Measurements from ENCODE around the gene ATRN.

ATRN gene

GRCh38 chr20:3541887-3542721 lies 71.3 kb downstream of the ATRN start (continued):
- TF ChIP-seq GFI1B (tag by site-specific recombination; IDR thresholded peaks at IDR 0.05), result no peak
- no peak for TF ChIP-seq YY2 (tag by site-specific recombination; IDR thresholded peaks at IDR 0.05)
- no peak for TF ChIP-seq ZBTB17 (tag by site-specific recombination; IDR thresholded peaks at IDR 0.05)
- no peak for TF ChIP-seq ZNF169 (tag by site-specific recombination; IDR thresholded peaks at IDR 0.05)
- TF ChIP-seq, protein P1, sequence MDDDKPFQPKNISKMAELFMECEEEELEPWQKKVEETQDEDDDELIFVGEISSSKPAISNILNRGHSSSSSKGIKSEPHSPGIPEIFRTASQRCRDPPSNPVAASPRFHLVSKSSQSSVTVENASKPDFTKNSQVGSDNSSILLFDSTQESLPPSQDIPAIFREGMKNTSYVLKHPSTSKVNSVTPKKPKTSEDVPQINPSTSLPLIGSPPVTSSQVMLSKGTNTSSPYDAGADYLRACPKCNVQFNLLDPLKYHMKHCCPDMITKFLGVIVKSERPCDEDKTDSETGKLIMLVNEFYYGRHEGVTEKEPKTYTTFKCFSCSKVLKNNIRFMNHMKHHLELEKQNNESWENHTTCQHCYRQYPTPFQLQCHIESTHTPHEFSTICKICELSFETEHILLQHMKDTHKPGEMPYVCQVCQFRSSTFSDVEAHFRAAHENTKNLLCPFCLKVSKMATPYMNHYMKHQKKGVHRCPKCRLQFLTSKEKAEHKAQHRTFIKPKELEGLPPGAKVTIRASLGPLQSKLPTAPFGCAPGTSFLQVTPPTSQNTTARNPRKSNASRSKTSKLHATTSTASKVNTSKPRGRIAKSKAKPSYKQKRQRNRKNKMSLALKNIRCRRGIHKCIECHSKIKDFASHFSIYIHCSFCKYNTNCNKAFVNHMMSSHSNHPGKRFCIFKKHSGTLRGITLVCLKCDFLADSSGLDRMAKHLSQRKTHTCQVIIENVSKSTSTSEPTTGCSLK (tag by site-specific recombination; IDR thresholded peaks at IDR 0.05), result no peak
- TF ChIP-seq ZNF221 (tag by site-specific recombination; IDR thresholded peaks at IDR 0.05; ENCODE audit: borderline replicate concordance), result no peak
- TF ChIP-seq ZNF354C (tag by site-specific recombination; IDR thresholded peaks at IDR 0.05; ENCODE audit: borderline replicate concordance, low read depth), result no peak
- no peak for TF ChIP-seq SP3 (tag by site-specific recombination; IDR thresholded peaks at IDR 0.05)
- no peak for TF ChIP-seq ZNF391 (tag by site-specific recombination; IDR thresholded peaks at IDR 0.05; ENCODE audit: borderline replicate concordance, low read depth)

DNA sequence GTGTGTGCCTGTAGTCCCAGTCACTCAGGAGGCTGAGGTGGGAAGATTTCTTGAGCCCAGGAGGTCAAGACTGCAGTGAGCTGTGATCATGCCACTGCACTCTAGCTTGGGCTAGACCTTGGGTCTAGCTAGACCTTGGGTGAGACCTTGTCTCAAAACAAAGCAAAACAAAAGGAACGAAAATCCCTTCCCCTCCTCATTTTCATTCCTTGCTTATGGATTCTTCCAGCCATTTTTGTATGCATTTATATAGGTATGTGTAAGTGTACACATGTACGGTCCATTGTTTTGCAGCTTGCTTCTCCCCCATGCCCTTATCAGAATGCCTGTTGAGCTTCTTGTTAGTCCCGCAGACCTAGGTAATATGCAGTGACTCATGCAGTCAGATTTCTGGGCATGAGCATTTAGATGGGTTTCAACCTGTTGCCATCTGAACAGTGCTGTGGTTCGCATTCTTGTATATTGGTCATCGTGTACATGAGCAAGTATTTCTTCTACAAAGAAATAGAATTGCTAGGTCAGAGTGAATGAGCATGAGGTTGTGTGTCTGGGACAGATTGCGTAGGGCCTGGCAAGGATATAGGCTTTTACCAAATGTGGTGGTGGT lies 73.2 kb downstream of the ATRN start:
- Histone ChIP-seq H3K36me3 (ENCODE audit: control insufficient read depth in 2 of 2, insufficient read depth in 1 of 2, low read length in 2 of 2) (peaks cover 4 to 6% of the 10 kb centered on the region in 2 experiments; a peak in 2 of 3 replicates), H3K4me3 (ENCODE audit: low read depth, low read length) (no peak overlapping the region), H3K9me3 (ENCODE audit: control insufficient read depth, insufficient read depth, low read depth, low read length) (no peaks in the 10 kb centered on the region), H3K4me1 (ENCODE audit: control insufficient read depth, insufficient read depth, low read length) (no peaks in the 10 kb centered on the region), H3K27ac (ENCODE audit: extremely low read depth, low read depth, low read length) (no peak overlapping the region)
- CTCF ChIA-PET, result interaction anchor here (0.6 kb wide), 1 partner anchor 60 kb away, joined by 4 read pairs; no protein-coding TSS in a partner anchor
- TF ChIP-seq SCRT1 (tag by site-specific recombination; IDR thresholded peaks at IDR 0.05; ENCODE audit: borderline replicate concordance), result 0 out of 2 replicates have a peak, but pooled peaks have one; percentile 43
- no peak for TF ChIP-seq ZNF341 (tag by site-specific recombination; IDR thresholded peaks at IDR 0.05; ENCODE audit: low read depth)
- TF ChIP-seq PRDM1 (tag by site-specific recombination; IDR thresholded peaks at IDR 0.05), result no peak
- no peak for TF ChIP-seq GLIS2 (tag by site-specific recombination; IDR thresholded peaks at IDR 0.05)
- TF ChIP-seq SCRT2 (tag by site-specific recombination; IDR thresholded peaks at IDR 0.05), result peak; percentile 81
- no peak for TF ChIP-seq YY2 (tag by site-specific recombination; IDR thresholded peaks at IDR 0.05)
- POLR2A ChIA-PET, result no interaction called here

DNA sequence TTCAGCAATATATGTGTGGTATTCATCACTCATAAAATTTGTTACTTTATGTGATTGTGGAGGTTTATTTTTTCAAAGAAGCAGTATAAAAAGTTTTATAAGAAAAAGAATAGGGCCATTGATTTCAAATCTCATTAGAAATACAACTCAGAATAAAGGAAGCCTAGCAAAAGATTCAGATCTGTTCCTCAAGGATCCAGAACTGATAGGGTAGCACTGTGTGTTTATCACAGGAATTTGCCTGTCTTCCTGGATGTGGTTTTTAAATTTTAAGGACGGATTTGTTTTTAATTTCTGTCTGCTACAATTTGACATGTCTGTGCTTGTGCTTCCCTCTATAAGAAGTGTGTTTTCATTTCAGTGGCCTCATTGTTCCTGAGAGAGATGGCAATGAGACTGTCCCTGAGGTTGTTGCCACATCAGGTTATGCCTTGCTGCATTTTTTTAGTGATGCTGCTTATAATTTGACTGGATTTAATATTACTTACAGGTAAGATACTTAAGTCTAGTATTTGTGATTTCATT lies 74.6 kb downstream of the ATRN start:
- ChIA-PET CTCF (no interaction called here), POLR2A (no interaction called here)
- Histone ChIP-seq H3K4me3 (ENCODE audit: low read depth, low read length) (no peak overlapping the region), H3K36me3 (ENCODE audit: control insufficient read depth in 2 of 2, insufficient read depth in 1 of 2, low read length in 2 of 2) (peaks cover 4 to 6% of the 10 kb centered on the region in 2 experiments; a peak in 2 of 3 replicates), H3K27ac (ENCODE audit: extremely low read depth, low read depth, low read length) (no peak overlapping the region), H3K4me1 (ENCODE audit: control insufficient read depth, insufficient read depth, low read length) (no peaks in the 10 kb centered on the region), H3K9me3 (ENCODE audit: control insufficient read depth, insufficient read depth, low read depth, low read length) (no peaks in the 10 kb centered on the region)
- no peak for TF ChIP-seq PRDM10 (tag by site-specific recombination; IDR thresholded peaks at IDR 0.05)
- TF ChIP-seq PRDM1 (tag by site-specific recombination; IDR thresholded peaks at IDR 0.05), result no peak
- no peak for TF ChIP-seq ZNF274 (IDR thresholded peaks at IDR 0.05; ENCODE audit: low read length)
- no peak for TF ChIP-seq ZNF274 (tag by site-specific recombination; IDR thresholded peaks at IDR 0.05; ENCODE audit: borderline replicate concordance)
- TF ChIP-seq GLIS1 (tag by site-specific recombination; IDR thresholded peaks at IDR 0.05), result no peak
- TF ChIP-seq ZNF155 (tag by site-specific recombination; IDR thresholded peaks at IDR 0.05), result no peak
- TF ChIP-seq, protein P2, sequence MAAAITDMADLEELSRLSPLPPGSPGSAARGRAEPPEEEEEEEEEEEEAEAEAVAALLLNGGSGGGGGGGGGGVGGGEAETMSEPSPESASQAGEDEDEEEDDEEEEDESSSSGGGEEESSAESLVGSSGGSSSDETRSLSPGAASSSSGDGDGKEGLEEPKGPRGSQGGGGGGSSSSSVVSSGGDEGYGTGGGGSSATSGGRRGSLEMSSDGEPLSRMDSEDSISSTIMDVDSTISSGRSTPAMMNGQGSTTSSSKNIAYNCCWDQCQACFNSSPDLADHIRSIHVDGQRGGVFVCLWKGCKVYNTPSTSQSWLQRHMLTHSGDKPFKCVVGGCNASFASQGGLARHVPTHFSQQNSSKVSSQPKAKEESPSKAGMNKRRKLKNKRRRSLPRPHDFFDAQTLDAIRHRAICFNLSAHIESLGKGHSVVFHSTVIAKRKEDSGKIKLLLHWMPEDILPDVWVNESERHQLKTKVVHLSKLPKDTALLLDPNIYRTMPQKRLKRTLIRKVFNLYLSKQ (tag by site-specific recombination; IDR thresholded peaks at IDR 0.05; ENCODE audit: borderline replicate concordance), result no peak
- no peak for TF ChIP-seq ZNF214 (tag by site-specific recombination; IDR thresholded peaks at IDR 0.05; ENCODE audit: borderline replicate concordance)
- TF ChIP-seq SCRT1 (tag by site-specific recombination; IDR thresholded peaks at IDR 0.05; ENCODE audit: borderline replicate concordance), result no peak
